GM18868 (cell line): ENCODE data around the gene PPP1CA.
A peak's percentile ranks its signal among the peaks of the same experiment; 100 is the strongest.
"Not testable (repeated sequence)": the region's sequence is repeated elsewhere in the genome, so short reads cannot be mapped to it uniquely, and the experiment has no call there.

Experiments
- ATAC-seq: cut with Tn5 transposase; IDR thresholded peaks from one replicate; pipeline ENCODE4 v1.9.1; 2021; ENCODE audit warnings: mild to moderate bottlenecking, moderate library complexity; ENCODE audit not compliant: unreplicated experiment

Gene PPP1CA

DNA sequence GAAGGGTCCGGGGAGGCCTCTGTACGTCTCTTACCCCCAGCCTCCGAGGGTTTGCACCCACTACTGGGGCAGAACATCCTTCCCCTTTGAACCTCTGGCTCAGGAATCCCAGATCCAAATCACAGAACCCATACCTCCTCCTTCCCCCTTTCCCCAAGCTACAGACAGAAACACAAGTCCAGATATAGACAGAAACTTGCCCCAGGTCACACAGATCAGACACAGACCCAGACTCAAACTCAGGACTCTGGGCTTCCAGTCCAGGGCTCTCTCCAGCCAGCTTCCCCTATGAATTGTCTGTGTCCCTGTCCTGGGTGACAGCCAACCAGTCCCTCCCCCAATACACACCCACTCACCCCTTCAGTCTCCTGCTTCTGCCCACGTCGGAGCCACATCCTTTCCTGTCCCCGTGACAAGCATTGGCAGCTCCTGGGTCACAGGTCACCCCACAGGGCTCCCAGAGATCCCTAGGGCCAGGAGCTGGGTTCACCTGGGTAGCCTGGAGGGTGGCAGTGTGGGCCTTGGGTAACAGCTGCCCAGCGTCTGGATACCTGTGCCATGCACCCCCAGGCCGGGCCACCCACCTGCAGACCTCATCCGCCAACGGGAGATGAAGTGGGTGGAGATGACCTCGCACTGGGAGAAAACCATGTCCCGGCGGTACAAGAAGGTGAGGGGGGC lies 3.0 kb upstream of the PPP1CA start:
- ATAC-seq = no peak

DNA sequence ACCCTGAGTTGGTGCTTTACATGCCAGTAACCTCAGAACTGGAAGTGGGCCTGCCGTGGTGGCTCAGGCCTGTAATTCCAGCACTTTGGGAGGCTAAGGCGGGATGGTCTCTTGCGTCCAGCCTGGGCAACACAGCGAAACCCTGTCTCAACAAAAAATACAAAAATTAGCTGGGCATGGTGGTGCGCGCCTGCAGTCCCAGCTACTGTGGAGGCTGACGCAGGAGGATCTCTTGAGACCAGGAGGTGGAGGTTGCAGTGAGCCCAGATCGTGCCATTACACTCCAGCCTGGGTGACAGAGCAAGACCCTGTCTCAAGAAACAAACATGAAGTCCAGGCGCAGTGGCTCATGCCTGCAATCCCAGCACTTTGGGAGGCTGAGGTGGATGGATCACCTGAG lies 1.4 kb upstream of the PPP1CA start:
- not testable (repeated sequence) for ATAC-seq

DNA sequence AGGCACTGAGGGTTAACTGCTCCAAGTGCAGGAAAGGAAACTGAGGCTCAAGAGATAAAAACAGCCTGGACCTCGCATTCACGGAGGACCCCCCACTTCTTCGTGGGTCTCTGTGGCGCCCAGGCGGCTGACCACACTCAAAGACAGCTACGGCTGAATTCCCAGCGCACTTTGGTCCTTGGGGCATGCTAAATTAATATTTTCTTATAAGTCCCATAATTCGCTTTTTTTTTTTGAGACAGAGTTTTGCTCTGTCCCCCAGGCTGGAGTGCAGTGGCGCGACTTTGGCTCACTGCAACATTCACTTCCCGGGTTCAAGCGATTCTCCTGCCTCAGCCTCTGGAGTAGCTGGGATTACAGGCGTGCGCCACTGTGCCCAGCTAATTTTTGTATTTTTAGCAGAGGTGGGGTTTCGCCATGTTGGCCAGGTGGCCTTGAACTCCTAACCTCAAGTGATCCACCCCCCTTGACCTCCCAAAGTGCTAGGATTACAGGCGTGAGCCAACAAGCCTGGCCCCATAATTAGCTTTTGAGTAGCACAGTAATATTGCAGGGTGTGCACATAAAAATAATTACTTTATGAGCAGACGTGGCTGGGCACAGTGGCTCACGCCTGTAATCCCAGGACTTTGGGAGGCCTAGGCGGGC lies 658 bp upstream of the PPP1CA start:
- not testable (repeated sequence) for ATAC-seq

DNA sequence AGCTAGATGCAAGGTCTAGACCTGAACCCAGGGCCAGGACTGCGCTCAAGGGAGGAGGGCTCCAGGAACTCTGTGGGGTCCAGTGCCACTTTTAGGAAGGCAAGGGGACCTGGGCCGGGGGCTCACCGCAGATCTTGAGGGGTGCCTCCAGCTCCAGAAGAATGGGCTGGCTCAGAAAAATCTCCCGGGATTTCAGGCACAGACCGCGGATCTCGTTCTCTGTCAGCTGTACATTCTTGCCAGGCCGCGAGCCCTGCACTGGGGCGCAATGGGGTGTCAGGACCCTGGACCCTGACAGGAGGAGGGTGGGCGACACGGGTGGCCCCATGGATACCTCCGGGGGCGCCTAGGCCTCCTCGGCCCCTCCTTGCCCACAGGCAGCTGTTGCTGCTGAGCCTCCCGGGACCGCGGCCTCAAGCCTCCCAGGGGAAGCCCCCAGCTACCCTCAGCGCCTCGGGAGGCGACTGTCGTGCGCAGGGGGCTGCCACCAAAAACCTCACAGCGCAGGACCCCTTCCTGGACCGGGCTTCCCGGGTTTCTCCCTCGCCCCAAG lies 640 bp downstream of the PPP1CA start:
- no peak for ATAC-seq

DNA sequence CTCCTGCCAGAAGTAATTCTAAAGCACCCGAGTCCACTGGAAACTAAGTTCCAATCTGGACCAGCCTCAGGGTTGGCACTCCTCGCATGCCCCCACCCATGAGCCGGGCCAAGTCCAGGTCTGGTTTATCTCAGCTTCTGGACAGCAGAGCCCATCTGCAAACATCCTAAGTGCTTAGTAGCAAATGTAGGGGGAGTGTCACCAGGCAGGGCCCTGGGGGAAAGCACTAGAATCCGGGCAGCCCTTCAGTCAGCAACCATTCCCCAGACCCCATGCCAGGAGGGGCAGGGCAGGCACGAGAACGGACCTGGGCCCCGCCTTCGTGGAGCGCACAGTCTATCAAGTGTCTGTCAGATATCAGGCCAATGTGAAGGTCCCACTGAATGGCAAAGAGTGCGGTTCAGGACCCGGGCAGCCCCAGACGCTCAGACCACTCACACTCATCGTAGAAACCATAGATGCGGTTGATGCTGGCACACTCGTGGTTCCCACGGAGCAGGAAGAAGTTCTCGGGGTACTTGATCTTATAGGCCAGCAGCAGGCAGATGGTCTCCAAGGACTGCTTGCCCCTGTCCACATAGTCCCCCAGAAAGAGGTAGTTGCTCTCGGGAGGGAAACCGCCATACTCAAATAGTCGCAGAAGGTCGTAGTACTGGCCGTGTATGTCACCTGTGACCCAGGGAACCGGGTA lies 1.3 kb downstream of the PPP1CA start:
- no peak for ATAC-seq

DNA sequence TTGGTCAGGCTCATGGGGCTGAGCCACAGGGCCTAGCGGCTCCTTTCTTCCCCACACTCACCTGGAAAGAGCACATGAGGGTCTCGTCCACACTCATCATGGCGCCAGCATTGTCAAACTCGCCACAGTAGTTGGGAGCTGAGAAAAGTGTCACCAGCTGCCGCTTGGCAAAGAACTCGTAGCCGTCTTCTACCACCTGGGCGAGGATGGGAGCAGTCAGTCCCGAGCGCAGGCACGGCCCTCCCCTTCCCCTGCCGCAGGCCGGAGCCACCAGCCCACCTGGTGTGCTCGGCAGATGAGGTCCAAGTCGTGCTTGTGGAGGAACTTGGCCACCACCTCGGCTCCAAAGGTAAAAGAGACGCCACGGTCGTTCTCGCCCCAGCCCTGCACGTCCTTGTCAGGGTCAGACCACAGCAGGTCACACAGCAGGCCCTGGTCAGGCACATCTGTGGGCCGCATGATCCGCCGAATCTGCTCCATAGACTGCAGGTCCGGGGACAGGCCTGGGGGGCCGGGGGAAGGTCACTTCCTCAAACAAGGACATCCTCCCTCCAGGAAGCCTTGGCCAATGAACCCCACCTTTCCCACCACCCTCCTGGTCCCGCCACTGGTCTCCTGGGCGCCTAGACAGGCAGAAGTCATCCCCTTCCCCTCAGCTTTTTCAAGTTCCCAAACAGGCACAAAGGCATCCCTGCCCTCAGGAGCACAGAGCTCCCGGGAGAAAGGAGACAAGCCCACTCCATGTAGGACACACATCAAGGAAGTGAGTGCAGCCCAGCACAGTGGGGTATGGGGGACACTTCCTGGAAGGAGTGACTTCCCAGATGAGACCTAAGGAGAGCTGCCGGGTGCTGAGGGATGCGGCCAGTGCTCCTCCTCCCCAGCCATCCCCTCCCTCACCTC lies 2.7 kb downstream of the PPP1CA start:
- ATAC-seq = no peak

- no peak for ATAC-seq
Observed at GRCh38 chr11:67397986-67398660, 3.5 kb downstream of the PPP1CA start.

- no peak for ATAC-seq
Observed at GRCh38 chr11:67397536-67397935, 4.1 kb downstream of the PPP1CA start.

DNA sequence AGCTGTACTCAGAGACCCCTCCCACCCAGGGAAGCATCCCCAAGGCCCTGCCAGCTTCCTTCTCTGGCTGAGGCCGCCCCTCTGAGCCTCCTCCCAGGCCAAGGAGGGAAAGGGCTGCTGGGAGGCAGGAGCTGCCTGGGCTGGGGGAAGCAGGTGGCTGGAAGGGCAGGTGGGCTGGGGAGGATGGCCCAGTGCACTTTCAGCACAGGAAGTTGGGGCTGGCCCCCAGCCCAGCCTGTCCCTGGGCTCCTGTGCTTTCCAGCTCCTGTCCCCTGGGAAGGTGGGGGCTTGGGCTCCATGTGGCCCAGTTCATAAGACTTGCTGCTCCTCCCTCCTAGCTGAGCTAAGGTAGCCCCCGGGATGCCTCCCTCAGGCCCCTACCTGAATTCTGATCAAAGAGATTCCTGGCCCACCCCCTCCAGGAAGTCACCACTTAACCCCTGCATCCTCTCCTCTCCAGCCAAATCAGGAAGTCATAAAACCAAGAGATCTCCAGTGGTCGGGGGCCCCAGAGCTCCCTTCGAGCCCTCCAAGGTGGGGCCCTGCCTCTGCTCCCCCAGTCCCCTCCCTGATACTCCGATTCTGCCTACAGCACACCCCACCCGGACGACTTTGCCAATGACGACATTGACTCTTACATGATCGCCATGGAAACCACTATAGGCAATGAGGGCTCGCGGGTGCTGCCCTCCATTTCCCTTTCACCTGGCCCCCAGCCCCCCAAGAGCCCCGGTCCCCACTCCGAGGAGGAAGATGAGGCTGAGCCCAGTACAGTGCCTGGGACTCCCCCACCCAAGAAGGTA lies 4.9 kb downstream of the PPP1CA start:
- no peak for ATAC-seq

- ATAC-seq = no peak
Observed at GRCh38 chr11:67396259-67396581, 5.4 kb downstream of the PPP1CA start.

- ATAC-seq = no peak
Observed at GRCh38 chr11:67395555-67396258, 6.0 kb downstream of the PPP1CA start.

GRCh38 chr11:67393990-67394389 lies 7.7 kb downstream of the PPP1CA start:
- ATAC-seq = no peak

DNA sequence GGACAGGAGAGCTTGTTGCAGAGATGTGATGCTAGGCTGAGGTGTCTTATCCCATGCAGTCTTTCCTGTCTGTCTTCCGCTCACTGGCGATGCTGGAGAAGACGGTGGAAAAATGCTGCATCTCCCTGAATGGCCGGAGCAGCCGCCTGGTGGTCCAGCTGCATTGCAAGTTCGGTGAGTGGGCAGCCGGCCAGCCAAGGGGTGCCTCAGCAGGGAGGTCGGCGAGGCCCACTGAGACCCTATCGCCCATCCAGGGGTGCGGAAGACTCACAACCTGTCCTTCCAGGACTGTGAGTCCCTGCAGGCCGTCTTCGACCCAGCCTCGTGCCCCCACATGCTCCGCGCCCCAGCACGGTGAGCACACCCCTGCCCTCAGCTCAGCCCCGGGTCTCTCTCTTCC lies 8.2 kb downstream of the PPP1CA start:
- no peak for ATAC-seq

DNA sequence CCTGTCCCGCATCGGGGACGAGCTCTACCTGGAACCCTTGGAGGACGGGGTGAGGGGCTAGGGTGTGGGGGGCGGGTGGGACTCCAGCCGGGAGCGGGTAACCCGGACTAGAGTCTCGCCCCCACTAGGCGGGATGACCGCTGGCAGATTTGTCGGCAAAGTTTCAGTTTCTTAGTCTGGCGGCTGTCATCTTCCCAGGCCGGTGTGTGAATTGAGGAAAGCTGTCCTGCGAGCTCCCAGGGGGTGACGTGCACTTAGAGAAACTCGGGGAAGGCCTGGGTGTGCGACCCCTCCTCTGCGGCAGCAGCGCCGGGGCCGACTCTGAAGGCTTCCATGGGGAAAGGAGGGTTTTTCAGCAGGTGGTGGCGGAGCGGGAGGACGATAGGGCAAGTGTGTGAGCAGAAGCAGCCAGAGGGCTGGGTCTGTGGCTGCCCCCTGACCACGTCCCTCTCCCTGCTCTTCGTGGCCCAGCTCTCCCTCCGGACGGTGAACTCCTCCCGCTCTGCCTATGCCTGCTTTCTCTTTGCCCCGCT lies 9.4 kb downstream of the PPP1CA start:
- peak; percentile 17 for ATAC-seq

DNA sequence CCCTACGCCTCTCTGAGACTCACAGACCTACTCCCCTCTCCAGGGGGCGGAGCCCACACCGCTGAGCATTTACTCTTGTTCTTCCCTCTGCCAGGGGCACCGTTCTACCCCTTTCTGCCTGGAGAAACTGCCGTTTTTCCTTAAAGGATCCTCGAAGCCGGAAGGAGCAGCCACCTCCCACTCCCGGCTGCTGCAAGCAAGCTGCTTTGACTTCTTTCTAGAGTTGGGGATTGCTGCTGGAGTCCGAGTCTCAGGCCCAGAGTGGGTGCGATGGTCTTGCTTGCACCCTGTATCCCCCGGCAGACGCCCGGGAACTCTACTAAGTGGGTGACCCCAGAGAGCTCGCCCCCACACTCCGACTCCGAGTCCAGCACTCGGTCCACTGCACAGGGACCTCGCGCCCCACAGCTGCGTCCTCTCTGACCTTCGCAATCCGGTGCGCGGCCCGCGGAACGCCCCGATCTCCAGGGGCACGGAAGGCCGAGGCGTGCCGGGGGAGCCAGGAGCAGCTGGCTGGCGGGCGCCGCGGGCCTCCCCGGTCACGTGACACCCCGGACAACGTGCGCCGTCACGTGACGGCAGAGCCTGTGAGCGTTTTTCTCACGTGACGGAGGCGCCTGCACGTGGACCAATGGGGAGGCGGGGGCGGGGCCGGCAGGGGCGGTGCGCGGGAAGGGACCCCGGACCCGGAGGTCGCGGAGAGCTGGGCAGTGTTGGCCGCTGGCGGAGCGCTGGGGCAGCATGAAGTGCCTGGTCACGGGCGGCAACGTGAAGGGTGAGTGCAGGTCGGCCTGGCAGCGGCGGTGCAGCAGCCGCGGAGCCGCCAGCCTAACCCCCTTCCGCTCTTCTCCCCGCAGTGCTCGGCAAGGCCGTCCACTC lies 10.1 kb downstream of the PPP1CA start, which contains the start of gene RAD9A:
Gene RAD9A (plus strand): TSS at position 683 of the 879 bp plus-strand sequence. CDS start 59 bp downstream, at position 742.
- peak; percentile 62 for ATAC-seq

- no peak for ATAC-seq
Observed at GRCh38 chr11:67390947-67391303, 10.7 kb downstream of the PPP1CA start.

- no peak for ATAC-seq
Observed at GRCh38 chr11:67389477-67389876, 12.2 kb downstream of the PPP1CA start.

GRCh38 chr11:67387518-67387917 lies 14.1 kb downstream of the PPP1CA start:
- no peak for ATAC-seq
